ENCODE measurements around the gene ZNF460.
A peak's percentile ranks its signal among the peaks of the same experiment; 100 is the strongest.
"Not testable (repeated sequence)": the region's sequence is repeated elsewhere in the genome, so short reads cannot be mapped to it uniquely, and the experiment has no call there.

The ZNF460 gene

DNA sequence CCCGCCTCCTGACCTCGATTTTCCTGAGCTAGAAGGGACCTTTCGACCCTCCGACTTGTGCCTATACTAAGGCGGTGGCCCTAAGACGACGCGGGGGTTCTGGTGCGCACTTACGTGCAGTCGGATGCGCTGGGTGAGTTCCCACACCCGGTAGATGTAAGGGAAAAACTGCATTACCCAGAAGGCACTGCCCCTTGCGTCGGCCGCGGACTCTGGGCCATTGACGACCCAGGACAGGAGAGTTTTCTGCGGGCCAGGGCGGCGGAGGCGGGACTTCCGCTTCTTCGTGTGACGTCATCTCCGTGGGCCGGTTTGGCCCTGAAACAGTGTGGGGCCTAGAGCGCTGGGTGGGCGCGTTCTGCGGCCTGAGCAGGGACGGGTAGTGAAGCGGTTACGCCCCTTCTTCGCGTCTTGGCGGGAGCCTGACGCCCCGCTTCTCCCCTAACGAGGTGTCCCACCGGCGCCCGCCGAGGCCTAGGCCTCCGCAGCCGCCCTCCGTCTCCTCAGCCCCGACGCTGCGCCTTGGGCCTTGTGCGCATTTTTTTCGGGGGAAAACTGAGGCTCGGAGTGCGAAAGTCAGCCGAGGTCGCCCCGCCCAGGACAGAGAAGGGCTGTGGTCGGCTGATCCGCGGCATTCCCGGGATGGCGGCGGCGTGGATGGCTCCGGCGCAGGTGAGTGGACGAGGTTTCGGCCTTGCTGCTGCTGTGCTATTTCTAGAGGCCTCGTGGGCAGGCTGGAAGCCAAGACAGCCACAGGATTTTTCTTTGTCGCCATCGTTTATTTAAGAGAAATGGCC lies at the start of gene ZNF460:
TSS of gene ZNF460 (plus strand) at position 321 of the 797 bp plus-strand sequence. CDS start at position 643, 322 bp downstream.
- peak; percentile 98 for DNase-seq

DNA sequence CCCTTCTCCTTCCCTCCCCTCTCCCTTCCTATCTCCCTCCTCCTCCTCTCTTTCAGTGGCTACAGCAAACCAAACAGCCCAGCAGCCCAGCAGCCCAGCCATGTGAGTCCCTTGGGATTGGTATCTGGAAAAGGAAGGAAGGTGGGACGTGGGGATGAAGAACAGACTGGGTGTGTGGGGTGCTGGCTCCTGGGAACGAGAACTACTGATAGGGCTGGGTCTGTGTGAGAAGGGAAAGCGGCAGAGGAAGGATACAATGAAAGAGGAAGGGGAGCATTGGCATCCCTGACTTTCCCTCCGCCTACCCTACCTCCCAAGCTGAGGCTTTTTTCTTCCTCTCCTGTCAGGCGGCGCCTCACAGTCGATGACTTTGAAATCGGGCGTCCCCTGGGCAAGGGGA lies 48.6 kb upstream of the ZNF460 start:
- DNase-seq, result no peak

DNA sequence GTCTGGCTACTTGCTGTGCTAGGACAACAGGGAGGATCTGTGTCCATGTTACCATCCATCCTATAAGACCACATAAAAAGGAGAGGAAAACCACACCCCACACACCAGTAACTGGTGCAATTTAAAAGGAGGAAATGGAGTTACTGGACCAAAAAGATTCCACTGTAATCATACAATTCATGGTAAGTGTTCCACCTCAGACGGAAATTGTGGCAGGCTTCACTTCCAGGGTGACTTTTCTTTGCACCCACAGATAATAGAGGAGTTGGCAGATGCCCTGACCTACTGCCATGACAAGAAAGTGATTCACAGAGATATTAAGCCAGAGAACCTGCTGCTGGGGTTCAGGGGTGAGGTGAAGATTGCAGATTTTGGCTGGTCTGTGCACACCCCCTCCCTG lies 47.1 kb upstream of the ZNF460 start:
- no peak for DNase-seq

DNA sequence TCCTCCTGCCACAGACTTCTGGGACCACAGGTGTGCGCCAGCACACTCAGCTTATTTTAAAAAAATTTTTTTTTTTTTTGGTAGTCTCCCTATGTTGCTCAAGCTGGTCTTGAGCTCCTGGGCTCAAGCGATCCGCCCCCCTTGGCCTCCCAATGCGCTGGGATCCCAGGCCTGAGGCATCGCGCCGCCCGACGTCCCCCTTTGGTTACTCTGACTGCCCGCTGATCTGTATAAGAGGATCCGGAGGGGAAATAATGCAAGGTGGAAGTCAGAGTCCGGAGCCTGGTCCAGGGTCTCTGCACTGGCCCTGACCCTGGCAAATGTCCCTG lies 40.3 kb upstream of the ZNF460 start:
- DNase-seq, result no peak

DNA sequence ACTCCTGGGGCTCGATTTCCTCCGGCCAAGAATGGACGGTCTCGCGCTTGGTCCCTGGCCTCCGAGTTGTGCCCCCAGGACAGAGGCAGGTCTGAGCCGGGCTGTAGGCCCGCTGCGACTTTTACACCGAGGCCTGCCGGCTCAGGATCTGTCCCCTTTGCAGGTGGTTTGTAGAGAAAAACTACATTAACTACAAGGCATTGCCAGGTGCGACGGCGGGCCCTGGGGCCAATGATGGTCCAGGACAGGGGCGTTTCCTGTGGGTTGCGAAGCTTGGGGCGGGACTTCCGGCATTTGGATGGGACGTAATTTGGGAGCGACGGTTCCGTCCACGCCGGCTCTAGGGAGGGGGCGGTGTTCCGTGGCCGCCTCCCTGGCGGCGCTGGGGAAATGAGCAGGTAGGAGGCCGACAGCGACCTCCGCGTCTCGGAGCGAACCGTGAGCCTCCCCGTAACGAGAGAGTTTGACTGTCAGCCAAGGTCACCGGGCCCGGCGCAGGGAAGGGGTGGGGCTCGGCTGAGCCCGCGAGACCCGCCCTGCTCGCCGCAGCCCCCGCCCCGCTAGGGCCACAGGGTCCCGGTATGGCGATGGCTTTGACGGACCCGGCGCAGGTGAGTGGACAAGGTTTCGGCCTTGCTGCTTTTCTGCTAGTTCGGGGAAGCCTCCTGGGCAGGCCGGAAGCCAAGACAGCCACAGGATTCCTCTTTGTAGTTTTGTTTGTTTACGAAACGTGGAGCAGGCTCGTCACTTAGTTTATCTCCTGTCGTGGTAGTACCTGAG lies 39.8 kb upstream of the ZNF460 start, which contains the start of gene ZNF805:
TSS of gene ZNF805 (plus strand) at position 322 of the 780 bp plus-strand sequence. CDS start at position 582, 260 bp downstream.
- peak; percentile 98 for DNase-seq

DNA sequence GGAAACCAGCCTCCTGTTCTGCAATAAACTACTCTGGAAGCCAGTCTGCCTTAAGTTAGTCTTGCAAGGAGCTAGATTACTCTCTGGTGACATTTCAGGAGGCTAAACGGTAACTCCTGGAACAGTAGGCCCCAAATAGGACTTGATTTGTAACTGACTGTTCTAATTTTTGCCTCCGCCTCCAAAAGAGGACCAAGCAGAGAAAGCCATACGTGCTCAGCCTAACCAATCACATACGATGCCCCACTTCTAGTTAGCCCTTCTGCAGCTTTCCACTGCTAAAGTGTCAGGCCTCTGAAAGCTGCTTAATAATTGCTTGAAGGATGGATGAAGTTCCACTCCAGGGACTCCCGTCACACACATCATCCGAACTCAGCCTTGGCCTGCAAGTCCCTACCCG lies 39.1 kb upstream of the ZNF460 start:
- no peak for DNase-seq

DNA sequence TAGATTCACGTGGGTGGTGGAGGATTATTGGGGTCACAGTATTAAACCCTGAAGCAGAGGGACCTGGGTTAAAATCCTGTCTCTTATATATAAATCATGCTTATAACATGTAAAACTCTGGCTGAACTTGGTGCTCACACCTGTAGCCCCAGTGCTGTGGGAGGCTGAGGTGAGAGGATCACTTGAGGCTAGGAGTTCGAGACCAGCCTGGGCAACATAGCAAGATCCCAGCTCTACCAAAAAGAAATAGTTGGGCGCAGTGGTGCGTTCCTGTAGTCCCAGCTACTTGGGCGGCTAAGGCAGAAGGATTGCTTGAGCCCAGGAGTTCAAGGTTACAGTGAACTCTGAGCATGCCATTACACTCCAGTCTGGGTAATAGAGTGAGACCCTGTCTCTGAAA lies 37.5 kb upstream of the ZNF460 start:
- DNase-seq, result no peak

DNA sequence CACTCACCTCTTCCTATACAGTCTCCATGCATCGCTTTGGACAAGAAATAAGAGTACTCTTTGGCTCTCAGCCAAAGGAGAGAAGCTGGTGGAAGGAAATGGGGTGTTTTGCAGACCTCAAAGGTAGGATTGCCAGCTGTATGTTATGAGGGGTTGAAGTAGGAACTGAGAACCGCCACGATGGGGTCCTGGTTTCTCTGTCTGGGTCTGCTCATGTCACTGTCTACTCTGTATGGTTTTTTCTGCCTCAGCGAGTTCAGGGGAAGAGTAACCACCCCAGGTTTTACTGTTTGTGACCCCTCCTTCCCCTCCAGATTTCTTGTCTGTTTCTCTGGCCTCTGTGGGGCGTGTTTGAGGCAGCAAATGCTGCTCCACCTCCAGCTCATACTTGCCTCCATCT lies 35.8 kb upstream of the ZNF460 start:
- no peak for DNase-seq

DNA sequence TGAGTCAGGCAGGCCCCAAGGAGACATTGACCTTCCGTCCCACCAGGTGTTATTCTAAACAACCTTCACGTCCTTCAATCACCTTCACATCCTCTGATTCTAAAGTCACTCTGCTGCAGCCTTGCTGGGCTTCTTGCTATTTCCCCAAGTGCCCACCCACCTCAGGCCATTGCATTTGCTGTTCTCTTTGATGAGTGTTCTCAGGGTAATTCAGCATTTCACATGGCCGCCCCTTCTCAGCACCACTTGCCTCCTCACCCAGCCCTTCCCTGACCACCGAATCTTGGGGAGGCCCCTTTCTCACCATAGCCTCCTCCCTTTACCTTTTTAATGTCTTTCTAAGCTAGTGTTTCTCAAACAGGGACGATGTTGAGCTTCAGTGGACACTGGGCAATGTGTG lies 35.2 kb upstream of the ZNF460 start:
- no peak for DNase-seq

DNA sequence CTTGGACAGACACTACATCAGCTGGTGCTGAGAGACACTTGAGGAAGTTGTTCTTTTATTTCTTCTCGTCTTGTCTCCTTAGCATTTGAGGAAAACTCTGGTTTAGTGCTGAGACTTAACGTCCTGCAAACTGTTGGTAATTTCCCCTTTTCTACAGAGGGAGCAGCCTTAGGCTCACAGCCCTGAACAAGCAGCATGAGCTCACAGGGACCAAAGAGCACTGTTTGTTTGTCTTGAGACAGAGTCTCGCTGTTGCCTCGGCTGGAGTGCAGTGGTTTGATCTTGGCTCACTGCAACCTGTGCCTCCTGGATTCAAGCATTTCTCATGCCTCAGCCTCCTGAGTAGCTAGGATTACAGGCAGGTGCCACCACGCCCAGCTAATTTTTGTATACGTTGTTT lies 34.3 kb upstream of the ZNF460 start:
- no peak for DNase-seq

DNA sequence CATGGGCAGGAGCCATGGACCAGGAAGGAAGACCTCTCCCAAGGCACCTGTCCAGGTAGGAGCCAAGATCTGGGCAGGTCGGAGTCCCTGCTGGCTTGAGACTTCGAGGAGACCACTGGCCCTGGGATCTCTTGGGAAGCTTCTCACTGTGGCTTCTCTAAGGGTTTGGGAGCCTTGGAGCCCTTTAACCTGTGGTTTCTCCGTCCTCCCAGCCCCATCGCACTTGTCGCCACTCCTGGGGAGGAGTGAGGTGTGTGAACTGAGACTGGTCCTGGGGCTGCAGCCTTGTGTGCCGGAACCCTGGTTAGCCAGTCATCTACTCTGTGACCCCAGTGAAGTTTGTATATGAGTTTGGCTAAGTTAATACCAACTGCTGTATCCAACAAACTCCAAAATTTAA lies 31.6 kb upstream of the ZNF460 start:
- DNase-seq, result no peak

DNA sequence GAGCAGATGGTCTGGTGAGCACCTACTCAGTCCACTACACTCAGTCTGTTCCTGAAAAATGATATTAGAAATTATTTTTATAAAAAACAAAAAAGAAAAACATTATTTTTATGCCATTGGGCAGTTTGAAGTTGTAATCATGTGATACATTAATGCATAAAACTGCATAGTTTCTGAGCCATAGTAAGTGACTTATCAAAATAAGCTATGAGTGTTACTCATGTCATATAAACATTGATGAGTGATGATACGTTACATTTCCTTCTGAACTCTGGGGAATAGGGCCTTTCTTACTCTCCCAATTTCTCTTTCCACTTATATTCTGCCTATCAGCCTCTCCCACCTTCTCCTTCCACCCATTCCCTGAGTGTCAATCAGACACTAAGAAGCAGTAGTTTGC lies 31.0 kb upstream of the ZNF460 start:
- DNase-seq, result no peak

DNA sequence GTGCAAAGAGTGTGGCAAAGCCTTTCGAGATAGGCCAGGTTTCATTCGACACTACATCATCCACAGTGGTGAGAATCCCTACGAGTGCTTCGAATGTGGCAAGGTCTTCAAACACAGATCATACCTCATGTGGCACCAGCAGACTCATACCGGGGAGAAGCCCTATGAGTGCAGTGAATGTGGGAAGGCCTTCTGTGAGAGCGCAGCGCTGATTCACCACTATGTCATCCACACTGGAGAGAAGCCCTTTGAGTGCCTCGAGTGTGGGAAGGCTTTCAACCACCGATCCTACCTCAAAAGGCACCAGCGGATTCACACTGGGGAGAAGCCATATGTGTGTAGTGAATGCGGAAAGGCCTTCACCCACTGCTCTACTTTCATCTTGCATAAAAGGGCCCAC lies 26.5 kb upstream of the ZNF460 start:
- DNase-seq, result not testable (repeated sequence)

DNA sequence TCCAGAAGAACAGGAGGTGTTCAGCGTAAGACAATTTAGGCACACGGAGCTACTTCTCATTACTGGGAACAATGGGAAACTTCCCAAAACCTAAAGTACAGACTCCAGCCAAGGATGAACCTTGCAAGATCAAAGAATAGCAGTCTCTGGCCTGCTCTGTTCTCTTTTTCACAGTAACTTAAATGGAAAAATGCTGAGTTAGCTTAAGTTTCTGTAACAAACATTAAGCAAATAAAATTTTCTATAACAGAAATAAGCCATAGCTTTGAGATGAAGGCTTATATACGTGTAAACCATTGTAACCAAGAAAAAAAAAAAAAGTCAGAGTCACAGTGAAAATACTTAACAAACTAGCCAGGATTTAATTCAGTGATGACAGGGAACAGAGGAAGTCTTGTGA lies 18.2 kb upstream of the ZNF460 start:
- DNase-seq, result no peak

DNA sequence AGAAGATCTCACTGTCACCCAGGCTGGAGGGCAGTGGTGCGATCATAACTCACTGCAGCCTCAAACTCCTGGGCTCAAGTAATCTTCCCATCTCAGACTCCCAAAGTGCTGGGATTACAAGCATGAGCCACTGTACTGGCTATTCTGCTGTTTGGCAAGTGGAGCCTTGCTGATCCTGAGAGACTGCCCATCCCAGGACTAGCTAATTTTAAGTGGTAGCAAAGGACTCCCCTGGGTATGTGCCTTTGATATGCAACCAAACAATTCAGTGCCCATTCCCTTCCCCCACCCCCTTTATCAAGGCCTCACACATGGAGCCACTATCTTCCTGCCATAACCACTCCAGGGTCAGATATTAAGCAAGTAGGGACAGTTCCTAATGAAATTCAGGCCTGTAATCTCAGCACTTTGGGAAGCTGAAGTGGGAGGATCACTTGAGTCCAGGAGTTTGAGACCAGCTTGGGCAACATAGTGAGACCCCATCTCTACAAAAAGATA lies 17.0 kb upstream of the ZNF460 start:
- no peak for DNase-seq

DNA sequence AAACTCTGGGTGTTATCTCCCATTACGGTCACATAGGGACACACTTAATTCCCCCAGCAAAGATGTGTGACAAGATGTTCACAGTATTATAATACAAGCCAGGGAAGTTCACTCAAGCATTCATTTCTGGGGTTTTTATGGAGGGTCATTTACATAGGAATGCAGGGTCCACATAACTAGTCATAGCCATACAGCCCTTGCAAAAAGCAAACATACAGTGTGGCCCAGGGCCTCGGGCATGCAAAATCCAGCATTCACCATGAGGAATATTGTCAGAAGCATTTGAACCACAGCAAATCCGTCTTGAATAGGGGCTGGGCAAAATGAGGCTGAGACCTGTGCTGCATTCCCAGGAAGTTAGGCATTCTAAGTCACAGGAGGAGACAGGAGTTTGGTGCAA lies 13.0 kb upstream of the ZNF460 start:
- no peak for DNase-seq

DNA sequence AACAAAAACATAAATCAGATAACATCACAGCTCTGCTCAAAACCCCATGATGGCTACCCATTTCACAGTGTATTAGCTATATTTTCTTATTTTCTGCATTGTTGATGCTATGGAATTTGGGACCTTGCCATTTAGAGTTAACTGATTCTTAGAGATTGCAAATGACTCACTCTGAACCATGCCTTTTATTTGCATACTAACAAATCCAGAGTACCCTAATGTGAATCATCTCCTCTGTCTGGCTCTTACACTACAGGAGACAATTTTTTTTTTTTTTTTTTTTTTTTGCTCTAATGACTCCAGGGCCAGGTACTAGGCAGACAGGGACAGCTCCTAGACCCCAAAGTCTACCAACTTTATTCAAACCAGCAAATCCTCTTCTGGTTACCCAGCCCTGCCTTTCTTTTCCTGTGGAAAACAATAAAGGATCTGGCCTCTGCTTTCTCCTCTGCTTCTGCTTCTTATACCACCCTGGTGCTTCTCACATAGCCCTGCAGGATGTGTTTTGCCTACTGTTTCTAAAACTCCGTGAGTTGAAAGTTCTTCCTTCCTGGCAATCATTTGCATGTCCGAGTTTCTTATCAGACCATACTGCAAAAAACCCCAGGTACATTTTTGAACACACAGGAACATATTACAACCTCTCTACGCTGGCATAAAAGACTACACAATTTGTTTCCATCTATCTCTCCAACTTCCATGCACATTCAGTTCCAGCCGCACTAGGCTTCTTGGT lies 10.6 kb upstream of the ZNF460 start:
- DNase-seq, result no peak

DNA sequence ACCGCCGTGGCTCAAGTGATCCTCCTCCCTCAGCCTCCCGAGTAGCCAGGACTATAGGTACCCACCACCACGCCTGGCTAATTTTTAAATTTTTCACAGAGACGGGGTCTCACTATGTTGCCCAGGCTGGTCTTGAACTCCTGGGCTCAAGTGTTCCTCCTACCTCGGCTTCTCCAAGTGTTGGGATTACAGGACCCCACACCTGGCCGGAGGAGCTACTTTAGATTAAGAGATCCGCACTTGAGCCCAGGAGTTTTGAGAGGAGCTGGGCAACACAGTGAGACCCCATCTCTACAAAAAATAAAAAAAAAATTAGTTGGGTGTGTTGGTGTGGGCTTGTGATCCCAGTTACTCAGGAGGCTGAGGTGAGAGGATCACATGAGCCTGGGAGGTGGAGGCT lies 9.0 kb upstream of the ZNF460 start:
- DNase-seq, result no peak

DNA sequence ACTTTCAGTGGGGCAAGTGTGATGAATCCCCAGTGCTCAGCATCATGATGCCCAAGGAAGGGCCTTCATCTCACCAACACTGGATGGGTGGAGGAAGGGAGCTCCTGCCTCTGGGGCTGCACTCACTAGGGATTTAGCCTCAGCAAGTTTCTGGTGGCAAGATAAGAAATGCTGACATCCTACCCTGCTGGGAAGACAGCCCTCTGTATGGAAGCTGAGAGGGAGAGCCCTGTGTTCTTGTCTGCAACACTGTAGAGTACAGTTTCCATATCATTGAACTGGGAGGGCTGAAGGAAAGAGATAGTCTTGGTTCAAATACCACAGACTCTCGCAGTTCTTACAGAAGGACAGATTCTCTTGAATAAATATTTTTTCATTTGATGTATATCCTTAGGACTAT lies 7.3 kb upstream of the ZNF460 start:
- DNase-seq, result no peak

DNA sequence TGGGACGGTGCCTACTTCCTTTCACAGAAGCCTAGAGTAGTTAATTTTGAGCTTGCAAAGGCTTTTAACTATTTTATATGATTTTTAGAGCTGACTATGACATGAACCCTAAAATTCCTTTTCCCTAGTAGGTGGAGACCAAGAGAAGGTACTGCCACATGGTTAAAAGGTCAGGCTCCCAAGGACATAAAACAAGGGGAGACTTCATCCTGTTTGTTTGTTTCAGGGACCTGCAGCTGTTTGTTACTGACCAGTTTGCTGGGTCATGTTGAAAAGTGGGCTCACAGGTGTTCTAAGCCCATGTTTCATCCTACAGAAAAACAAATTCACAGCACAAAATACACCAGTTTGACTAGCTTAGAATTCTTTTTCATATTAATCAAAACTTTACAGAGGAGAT lies 3.9 kb upstream of the ZNF460 start:
- DNase-seq, result no peak

DNA sequence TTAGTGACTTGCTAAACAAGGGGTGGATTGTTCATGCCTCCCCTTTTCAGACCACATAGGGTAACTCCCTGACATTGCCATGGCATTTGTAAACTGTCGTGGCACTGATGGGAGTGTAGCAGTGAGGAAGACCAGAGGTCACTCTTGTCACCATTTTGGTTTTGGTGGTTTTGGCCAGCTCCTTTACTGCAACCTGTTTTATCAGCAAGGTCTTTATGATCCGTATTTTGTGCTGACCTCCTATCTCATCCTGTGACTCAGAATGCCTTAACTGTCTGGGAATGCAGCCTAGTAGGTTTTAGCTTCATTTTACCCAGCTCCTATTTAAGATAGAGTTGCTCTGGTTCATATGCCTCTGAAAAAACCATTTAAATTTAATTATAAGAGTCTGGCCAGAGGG lies 1.8 kb upstream of the ZNF460 start:
- DNase-seq, result not testable (repeated sequence)

DNA sequence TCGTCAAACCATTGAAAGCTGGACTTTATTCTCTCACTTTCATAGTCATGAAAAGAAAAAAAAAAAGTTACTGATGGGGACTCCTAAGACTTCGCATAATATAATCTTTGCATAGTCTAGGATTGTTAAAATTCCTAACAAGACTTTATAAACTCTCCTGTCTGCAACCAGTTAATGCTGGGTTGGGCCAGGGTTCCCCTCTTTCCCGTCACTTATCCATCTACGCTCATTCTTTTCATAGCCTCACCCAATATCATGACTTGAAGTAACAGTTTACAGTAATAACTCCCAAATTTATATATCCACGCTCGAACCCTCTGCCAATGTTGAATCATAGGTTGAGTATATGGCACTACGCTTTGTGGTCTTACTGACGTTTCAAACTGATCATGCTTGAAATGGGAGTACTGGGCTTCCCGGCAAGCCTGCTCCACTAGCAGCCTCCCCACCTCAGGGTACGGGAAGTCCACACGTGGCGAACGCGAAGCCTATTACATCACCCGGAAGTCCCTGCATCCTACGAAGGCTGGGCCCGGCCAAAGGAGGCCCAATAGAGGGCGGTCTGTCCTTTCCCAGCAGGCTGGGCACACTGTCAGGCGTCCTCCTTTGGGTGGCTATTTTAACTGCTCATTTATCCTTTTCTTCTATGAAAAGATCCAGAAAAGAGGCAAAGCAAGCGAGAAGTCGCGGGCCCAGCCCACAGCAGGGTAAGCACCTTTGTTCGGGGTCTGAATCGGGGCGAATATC lies 694 bp upstream of the ZNF460 start:
- DNase-seq, result peak; percentile 96

DNA sequence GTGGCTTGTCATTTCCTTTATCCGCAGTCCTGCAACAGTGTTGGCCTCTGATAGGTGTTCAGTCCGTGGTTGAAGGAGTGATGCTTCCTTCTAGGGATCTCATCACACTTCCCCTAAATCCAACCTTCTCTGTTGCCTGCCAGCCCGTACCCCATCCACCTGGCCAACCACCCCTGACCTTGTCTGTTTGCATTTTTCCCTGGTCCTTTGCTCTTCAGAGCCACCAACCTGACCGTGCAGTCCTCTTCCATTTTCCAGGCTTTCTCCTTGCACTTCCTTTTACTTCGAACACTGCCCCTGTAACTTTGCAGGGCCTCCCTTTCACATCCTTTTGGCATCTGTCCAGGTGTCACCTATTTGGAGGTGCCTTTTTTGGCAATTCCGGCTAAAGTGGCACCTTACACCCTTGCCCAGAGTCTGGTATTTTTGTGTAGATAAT lies 696 bp downstream of the ZNF460 start:
- DNase-seq, result peak; percentile 77
